H9 (cell line): ENCODE data around the gene KRTAP16-1. TPM values are rescaled to one million over a fixed set of nuclear protein-coding genes. Genes with fewer than 3 reads are reported as not detected.

Experiments
- DNase-seq: peaks from one replicate; pipeline ENCODE4 v3.0.0-alpha.2; 2017
- H2AFZ ChIP-seq: one replicate; pipeline ENCODE4 v1.6.1; 2013; ENCODE audit warnings: mild to moderate bottlenecking, low read length, control low read depth, moderate library complexity
- H2AK5ac ChIP-seq: 2 replicates; pipeline ENCODE4 v1.6.1; 2013; ENCODE audit warnings: low read length, control low read depth, mixed read lengths; ENCODE audit not compliant: insufficient read length
- H2BK120ac ChIP-seq: one replicate; pipeline ENCODE4 v1.6.1; 2013; ENCODE audit warnings: low read depth, mild to moderate bottlenecking, low read length, control low read depth, inconsistent platforms; ENCODE audit not compliant: poor library complexity, severe bottlenecking
- H2BK12ac ChIP-seq: 2 replicates; pipeline ENCODE4 v1.6.1; 2013; ENCODE audit warnings: low read length, control low read depth, mixed read lengths, low read depth; ENCODE audit not compliant: insufficient read length
- H2BK15ac ChIP-seq: 2 replicates; pipeline ENCODE4 v1.6.1; 2013; ENCODE audit warnings: low read depth, low read length, control low read depth
- H2BK20ac ChIP-seq: one replicate; pipeline ENCODE4 v1.6.1; 2013; ENCODE audit warnings: low read depth, mild to moderate bottlenecking, low read length, control low read depth, inconsistent platforms; ENCODE audit not compliant: poor library complexity, severe bottlenecking
- H2BK5ac ChIP-seq: 2 replicates; pipeline ENCODE4 v1.6.1; 2013; ENCODE audit warnings: low read length, control low read depth, mixed read lengths; ENCODE audit not compliant: insufficient read length
- H3K14ac ChIP-seq: 2 replicates; pipeline ENCODE4 v1.6.1; 2013; ENCODE audit warnings: low read length, control low read depth; ENCODE audit not compliant: insufficient read depth
- H3K18ac ChIP-seq: 2 replicates; pipeline ENCODE4 v1.6.1; 2013; ENCODE audit warnings: low read depth, mild to moderate bottlenecking, mixed read lengths, low read length, control low read depth; ENCODE audit not compliant: insufficient read length
- H3K23ac ChIP-seq: 2 replicates; pipeline ENCODE4 v1.6.1; 2013; ENCODE audit warnings: low read length, control low read depth, mixed read lengths, low read depth; ENCODE audit not compliant: insufficient read length
- H3K23me2 ChIP-seq: 2 replicates; pipeline ENCODE4 v1.6.1; 2013; ENCODE audit warnings: low read depth, mild to moderate bottlenecking, mixed read lengths, low read length, control low read depth; ENCODE audit not compliant: insufficient read length, poor library complexity, severe bottlenecking
- H3K27ac ChIP-seq: 2 replicates; pipeline ENCODE4 v1.5.1; 2013; ENCODE audit warnings: low read length, control low read depth, mixed read lengths, low read depth; ENCODE audit not compliant: insufficient read length
- H3K27me3 ChIP-seq: 2 replicates; pipeline ENCODE4 v1.6.1; 2013; ENCODE audit warnings: low read length, control low read depth, inconsistent platforms; ENCODE audit not compliant: insufficient read depth
- H3K4ac ChIP-seq: 2 replicates; pipeline ENCODE4 v1.6.1; 2013; ENCODE audit warnings: low read depth, mild to moderate bottlenecking, control low read depth, inconsistent platforms, low read length, moderate library complexity
- H3K4me1 ChIP-seq: 2 replicates; pipeline ENCODE4 v1.6.1; 2013; ENCODE audit warnings: low read length, control low read depth, inconsistent platforms; ENCODE audit not compliant: insufficient read depth
- H3K4me2 ChIP-seq: 2 replicates; pipeline ENCODE4 v1.6.1; 2013; ENCODE audit warnings: low read length, control low read depth, mixed read lengths; ENCODE audit not compliant: insufficient read length, insufficient read depth
- H3K56ac ChIP-seq: 2 replicates; pipeline ENCODE4 v1.6.1; 2013; ENCODE audit warnings: low read depth, mild to moderate bottlenecking, mixed read lengths, low read length, control low read depth; ENCODE audit not compliant: insufficient read length
- H3K79me1 ChIP-seq: 2 replicates; pipeline ENCODE4 v1.6.1; 2013; ENCODE audit warnings: low read depth, mild to moderate bottlenecking, moderate library complexity, low read length, control low read depth, inconsistent platforms; ENCODE audit not compliant: insufficient read depth, poor library complexity, severe bottlenecking
- H3K79me2 ChIP-seq: 2 replicates; pipeline ENCODE4 v1.6.1; 2013; ENCODE audit warnings: low read length, control low read depth, inconsistent platforms; ENCODE audit not compliant: insufficient read depth
- H3K9ac ChIP-seq: 2 replicates; pipeline ENCODE4 v1.6.1; 2013; ENCODE audit warnings: low read length, control low read depth, mixed read lengths; ENCODE audit not compliant: insufficient read length; ENCODE audit errors: extremely low read depth
- H3K9me3 ChIP-seq: one replicate; pipeline ENCODE4 v1.6.1; 2013; ENCODE audit warnings: low read depth, low read length, inconsistent platforms; ENCODE audit not compliant: control insufficient read depth
- H3T11ph ChIP-seq: one replicate; pipeline ENCODE4 v1.6.1; 2013; ENCODE audit warnings: mild to moderate bottlenecking, low read length, control low read depth, inconsistent platforms
- H4K20me1 ChIP-seq: one replicate; pipeline ENCODE4 v1.6.1; 2013; ENCODE audit not compliant: control insufficient read depth, insufficient read length, insufficient read depth
- H4K5ac ChIP-seq: 2 replicates; pipeline ENCODE4 v1.6.1; 2013; ENCODE audit warnings: low read depth, mild to moderate bottlenecking, mixed read lengths, low read length, control low read depth; ENCODE audit not compliant: insufficient read length
- H4K8ac ChIP-seq: replicated peaks from 2 replicates; pipeline ENCODE4 v1.6.1; 2013; ENCODE audit warnings: low read length, control low read depth, mixed read lengths, low read depth; ENCODE audit not compliant: insufficient read length
- H4K91ac ChIP-seq: 2 replicates; pipeline ENCODE4 v1.6.1; 2013; ENCODE audit warnings: low read depth, mild to moderate bottlenecking, moderate library complexity, mixed read lengths, low read length, control low read depth; ENCODE audit not compliant: insufficient read length
- H3K27ac Mint-ChIP-seq, 3 experiments: 2 replicates in 2 of 3; 3 replicates in 1 of 3; pipeline ENCODE4 v1.8.0; 2020 to 2021; ENCODE audit warnings: mixed read lengths in 3 of 3, mild to moderate bottlenecking in 1 of 3, moderate library complexity in 1 of 3
- H3K27me3 Mint-ChIP-seq: 2 replicates; pipeline ENCODE4 v1.8.0; 2021; ENCODE audit warnings: low read depth, mild to moderate bottlenecking, moderate library complexity, mixed read lengths
- H3K36me3 Mint-ChIP-seq, 3 experiments: 2 replicates in 2 of 3; 3 replicates in 1 of 3; pipeline ENCODE4 v1.8.0; 2020 to 2021; ENCODE audit warnings: low read depth in 3 of 3, mixed read lengths in 3 of 3; ENCODE audit not compliant: insufficient read depth in 1 of 3
- H3K4me1 Mint-ChIP-seq, 2 experiments: 2 replicates each; pipeline ENCODE4 v1.8.0; 2020; ENCODE audit warnings: mixed read lengths in 2 of 2
- H3K4me3 Mint-ChIP-seq, 2 experiments: 2 replicates in 1 of 2; 3 replicates in 1 of 2; pipeline ENCODE4 v1.8.0; 2020 to 2021; ENCODE audit warnings: mild to moderate bottlenecking in 2 of 2, mixed read lengths in 2 of 2, moderate library complexity in 1 of 2
- H3K9me3 Mint-ChIP-seq, 2 experiments: 2 replicates in 1 of 2; 3 replicates in 1 of 2; pipeline ENCODE4 v1.8.0; 2020; ENCODE audit warnings: mild to moderate bottlenecking in 2 of 2, mixed read lengths in 2 of 2, moderate library complexity in 1 of 2
- CTCF ChIP-seq: fragments of 200-600 bp; sonication (generic); conservative IDR thresholded peaks from 3 replicates; pipeline ENCODE4 v1.8.0; 2021; ENCODE audit warnings: antibody characterized with exemption, mild to moderate bottlenecking
- WGBS: extraction: QIAGEN DNeasy Blood & Tissue Kit; methylation state at CpG from one replicate; pipeline ENCODE4 v1.1.7; 2013; ENCODE audit warnings: missing lambda C conversion rate, low lambda C conversion rate, mixed read lengths; ENCODE audit not compliant: insufficient read length; ENCODE audit errors: extremely low coverage; 5-methylcytosine and 5-hydroxymethylcytosine counted together
- total RNA-seq: library from RNA; stranded (reverse); gene quantifications from 2 replicates; pipeline ENCODE4 v1.2.1, GENCODE V29; 2021

Gene KRTAP16-1
- total RNA-seq, 1 experiment from 2014 or later, result not detected

DNA sequence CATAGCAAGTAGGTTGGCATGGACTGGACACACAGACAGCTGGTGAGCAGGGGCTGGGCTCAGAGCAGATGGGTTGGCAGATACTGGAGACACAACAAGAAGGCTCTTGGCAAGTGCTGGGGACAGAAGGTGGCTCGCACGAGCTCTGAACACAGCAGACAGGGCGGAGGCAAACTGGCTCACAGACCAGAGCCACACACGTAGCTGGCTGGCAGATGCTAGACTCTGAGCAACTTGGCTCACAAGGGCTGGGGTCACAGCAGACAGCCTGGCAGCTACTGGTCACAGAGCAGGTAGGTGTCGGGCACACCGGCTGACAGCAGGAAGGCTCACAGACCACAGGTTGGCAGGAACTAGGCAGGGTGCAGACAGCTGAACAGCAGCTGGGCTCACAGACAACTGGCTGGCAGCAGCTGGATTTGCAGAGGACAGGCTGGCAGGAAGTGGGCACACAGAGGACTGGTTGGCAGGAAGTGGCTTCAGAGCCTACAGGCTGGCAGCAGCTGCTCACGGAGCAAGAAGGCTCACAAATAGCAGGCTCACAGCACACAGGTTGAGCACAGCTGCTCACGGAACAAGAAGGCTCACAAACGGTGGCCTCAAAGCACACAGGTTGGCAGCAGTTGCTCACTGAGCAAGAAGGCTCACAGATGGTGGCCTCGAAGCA is 725 bp downstream of the KRTAP16-1 start:
- no peak overlapping the region for H3K9ac ChIP-seq
- Mint-ChIP-seq H3K4me3 (no peak overlapping the region), H3K9me3 (no peaks in the 10 kb centered on the region), H3K4me1 (no peaks in the 10 kb centered on the region), H3K27me3 (peaks cover 15% of the 10 kb centered on the region), H3K36me3 (no peaks in the 10 kb centered on the region), H3K27ac (peak overlapping the region in 2 of 3 experiments; percentile 5 to 12; a peak in 2 of 7 replicates)
- H2BK12ac ChIP-seq, result no peak overlapping the region
- H2BK20ac ChIP-seq, result no peak overlapping the region
- H3K23me2 ChIP-seq, result no peaks in the 10 kb centered on the region
- H2AK5ac ChIP-seq, result no peak overlapping the region
- peak overlapping the region; percentile 10; the same call in 1 of the 2 replicates for H3K14ac ChIP-seq
- no peaks in the 10 kb centered on the region for H3K4me1 ChIP-seq
- H2BK5ac ChIP-seq, result no peak overlapping the region
- H2AFZ ChIP-seq, result no peak overlapping the region
- no peaks in the 10 kb centered on the region for H3K79me2 ChIP-seq
- H3K4ac ChIP-seq, result no peak overlapping the region
- no peak overlapping the region for H3K18ac ChIP-seq
- H3T11ph ChIP-seq, result no peak overlapping the region
- no peak overlapping the region for H2BK120ac ChIP-seq
- no peak overlapping the region for H2BK15ac ChIP-seq
- H3K4me2 ChIP-seq, result no peak overlapping the region
- no peak overlapping the region for H4K8ac ChIP-seq
- H4K5ac ChIP-seq, result no peak overlapping the region
- no peaks in the 10 kb centered on the region for H3K27me3 ChIP-seq
- WGBS, result no CpG with 5 or more reads among the region's 10 CpGs
- H3K9me3 ChIP-seq, result no peaks in the 10 kb centered on the region
- no peaks in the 10 kb centered on the region for H3K79me1 ChIP-seq
- no peak overlapping the region for H4K91ac ChIP-seq
- no peak overlapping the region for H3K56ac ChIP-seq
- H3K23ac ChIP-seq, result no peak overlapping the region
- no peak for TF ChIP-seq CTCF
- H3K27ac ChIP-seq, result no peak overlapping the region
- no peaks in the 10 kb centered on the region for H4K20me1 ChIP-seq
- DNase-seq, result no peak
